ENCODE measurements around the gene MTF1.
"Not testable (repeated sequence)": the region's sequence is repeated elsewhere in the genome, so short reads cannot be mapped to it uniquely, and the experiment has no call there.

The MTF1 gene

DNA sequence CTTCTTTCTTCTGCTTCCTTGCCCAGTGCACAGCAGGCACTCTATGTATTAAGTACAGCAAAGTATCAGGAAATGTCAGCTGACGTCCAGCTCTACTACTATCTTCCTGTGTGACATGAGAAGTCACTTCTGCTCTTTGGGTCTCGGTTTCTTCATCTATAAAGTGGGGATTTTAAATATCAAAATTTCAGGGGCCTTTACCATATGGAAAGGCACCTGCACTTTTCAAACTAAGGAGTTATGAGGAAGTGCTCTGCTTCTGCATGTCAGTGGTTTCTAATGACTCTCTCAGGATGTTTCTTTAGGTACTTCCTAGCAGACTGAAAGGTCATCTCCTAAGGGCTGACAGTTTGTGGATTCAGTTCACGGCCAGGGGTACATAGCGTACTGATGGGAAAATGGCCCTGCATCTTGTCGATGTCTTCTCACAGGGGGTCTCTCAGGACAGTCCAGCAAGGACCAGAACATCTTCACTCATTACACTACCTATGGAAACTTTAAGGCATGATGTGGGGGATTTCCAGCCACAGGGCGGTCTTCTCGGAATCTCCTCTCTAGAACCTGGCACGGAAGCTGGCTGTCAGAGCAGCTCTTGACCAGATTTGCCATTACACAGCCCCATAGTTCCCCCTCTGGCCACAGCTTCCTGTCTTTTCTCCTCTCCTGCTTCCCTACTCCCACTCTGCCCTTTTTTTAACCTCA, 42.0 kb upstream of the MTF1 start:
- no peak for TF ChIP-seq ZBTB8A (tag by site-specific recombination; IDR thresholded peaks at IDR 0.05)
- TF ChIP-seq KLF7 (tag by site-specific recombination; IDR thresholded peaks at IDR 0.05; ENCODE audit: borderline replicate concordance) = no peak
- no peak for TF ChIP-seq ZSCAN30 (tag by site-specific recombination; IDR thresholded peaks at IDR 0.05)
- no peak for TF ChIP-seq PRDM1 (tag by site-specific recombination; IDR thresholded peaks at IDR 0.05)
- TF ChIP-seq, protein P1, sequence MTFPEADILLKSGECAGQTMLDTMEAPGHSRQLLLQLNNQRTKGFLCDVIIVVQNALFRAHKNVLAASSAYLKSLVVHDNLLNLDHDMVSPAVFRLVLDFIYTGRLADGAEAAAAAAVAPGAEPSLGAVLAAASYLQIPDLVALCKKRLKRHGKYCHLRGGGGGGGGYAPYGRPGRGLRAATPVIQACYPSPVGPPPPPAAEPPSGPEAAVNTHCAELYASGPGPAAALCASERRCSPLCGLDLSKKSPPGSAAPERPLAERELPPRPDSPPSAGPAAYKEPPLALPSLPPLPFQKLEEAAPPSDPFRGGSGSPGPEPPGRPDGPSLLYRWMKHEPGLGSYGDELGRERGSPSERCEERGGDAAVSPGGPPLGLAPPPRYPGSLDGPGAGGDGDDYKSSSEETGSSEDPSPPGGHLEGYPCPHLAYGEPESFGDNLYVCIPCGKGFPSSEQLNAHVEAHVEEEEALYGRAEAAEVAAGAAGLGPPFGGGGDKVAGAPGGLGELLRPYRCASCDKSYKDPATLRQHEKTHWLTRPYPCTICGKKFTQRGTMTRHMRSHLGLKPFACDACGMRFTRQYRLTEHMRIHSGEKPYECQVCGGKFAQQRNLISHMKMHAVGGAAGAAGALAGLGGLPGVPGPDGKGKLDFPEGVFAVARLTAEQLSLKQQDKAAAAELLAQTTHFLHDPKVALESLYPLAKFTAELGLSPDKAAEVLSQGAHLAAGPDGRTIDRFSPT (tag by site-specific recombination; IDR thresholded peaks at IDR 0.05) = no peak
- no peak for TF ChIP-seq ZNF580 (tag by site-specific recombination; IDR thresholded peaks at IDR 0.05)
- TF ChIP-seq GFI1B (tag by site-specific recombination; IDR thresholded peaks at IDR 0.05) = no peak
- no peak for TF ChIP-seq ZNF132 (tag by site-specific recombination; IDR thresholded peaks at IDR 0.05; ENCODE audit: borderline replicate concordance)
- TF ChIP-seq ZNF626 (tag by site-specific recombination; IDR thresholded peaks at IDR 0.05) = no peak
- TF ChIP-seq ZBTB21 (tag by site-specific recombination; IDR thresholded peaks at IDR 0.05) = no peak
- no peak for TF ChIP-seq ZBTB49 (tag by site-specific recombination; IDR thresholded peaks at IDR 0.05; ENCODE audit: low read depth)
- no peak for TF ChIP-seq OSR2 (tag by site-specific recombination; IDR thresholded peaks at IDR 0.05)
- TF ChIP-seq ZNF239 (tag by site-specific recombination; IDR thresholded peaks at IDR 0.05) = no peak
- no peak for TF ChIP-seq ZNF350 (tag by site-specific recombination; IDR thresholded peaks at IDR 0.05)
- TF ChIP-seq ZNF776 (tag by site-specific recombination; IDR thresholded peaks at IDR 0.05; ENCODE audit: borderline replicate concordance) = no peak
- no peak for TF ChIP-seq SALL2 (tag by site-specific recombination; IDR thresholded peaks at IDR 0.05; ENCODE audit: borderline replicate concordance)
- no peak for TF ChIP-seq ZNF596 (tag by site-specific recombination; IDR thresholded peaks at IDR 0.05)
- TF ChIP-seq ZNF391 (tag by site-specific recombination; IDR thresholded peaks at IDR 0.05; ENCODE audit: borderline replicate concordance, low read depth) = no peak
- no peak for TF ChIP-seq KLF10 (tag by site-specific recombination; IDR thresholded peaks at IDR 0.05)
- no peak for TF ChIP-seq ZFHX2 (tag by site-specific recombination; conservative IDR thresholded peaks at IDR 0.05)

GRCh38 chr1:37897563-37897962, 38.2 kb upstream of the MTF1 start:
- H3K36me3 ChIP-seq (ENCODE audit: control insufficient read depth in 2 of 2, insufficient read depth in 1 of 2, low read length in 2 of 2); POLR2A ChIA-PET; H3K27ac ChIP-seq (ENCODE audit: extremely low read depth, low read depth, low read length); CTCF ChIA-PET; H3K9me3 ChIP-seq (ENCODE audit: control insufficient read depth, insufficient read depth, low read depth, low read length); H3K4me3 ChIP-seq (ENCODE audit: low read depth, low read length); H3K4me1 ChIP-seq (ENCODE audit: control insufficient read depth, insufficient read depth, low read length): not testable (repeated sequence)

More for the DNA sequence above, 42.0 kb upstream of the MTF1 start:
- no peaks in the 10 kb centered on the region for H3K4me1 ChIP-seq (ENCODE audit: control insufficient read depth, insufficient read depth, low read length)
- no peak overlapping the region for H3K27ac ChIP-seq (ENCODE audit: extremely low read depth, low read depth, low read length)
- no peak overlapping the region for H3K4me3 ChIP-seq (ENCODE audit: low read depth, low read length)
- no peaks in the 10 kb centered on the region for H3K9me3 ChIP-seq (ENCODE audit: control insufficient read depth, insufficient read depth, low read depth, low read length)
- POLR2A ChIA-PET = interaction anchor here (0.7 kb wide), 1 partner anchor 29 kb away, joined by 3 read pairs; no protein-coding TSS in a partner anchor
- H3K36me3 ChIP-seq (ENCODE audit: control insufficient read depth in 2 of 2, insufficient read depth in 1 of 2, low read length in 2 of 2) = no peaks in the 10 kb centered on the region
- CTCF ChIA-PET = interaction anchor here (0.7 to 2.1 kb wide), 3 partner anchors 10 to 131 kb away, joined by 3 to 8 read pairs (median 4); no protein-coding TSS in a partner anchor
